GM13977 (cell line): Measurements from ENCODE around the gene ATP11B.
"Not testable (repeated sequence)": the region's sequence is repeated elsewhere in the genome, so short reads cannot be mapped to it uniquely, and the experiment has no call there.

Source experiments
- DNase-seq: peaks from one replicate; pipeline ENCODE4 v3.0.0; 2012; ENCODE audit warnings: low spot score
- in situ Hi-C: fragments of 300-500 bp; cut with MboI; formaldehyde crosslinking; loops from one replicate; pipeline ENCODE4 v1.12.0; 2022; ENCODE audit warnings: low sequenced_read_pairs, low pct_unique_long_range_greater_than_20kb, mixed read lengths, inconsistent platforms; ENCODE audit not compliant: unreplicated experiment
- TF ChIP-seq, protein P1 (sequence below): IDR thresholded peaks from 2 replicates; pipeline ENCODE4 v1.5.1; 2012; ENCODE audit warnings: mild to moderate bottlenecking, control low read depth; ENCODE audit not compliant: insufficient read depth; ENCODE audit errors: extremely low read depth, missing control alignments

ATP11B gene

DNA sequence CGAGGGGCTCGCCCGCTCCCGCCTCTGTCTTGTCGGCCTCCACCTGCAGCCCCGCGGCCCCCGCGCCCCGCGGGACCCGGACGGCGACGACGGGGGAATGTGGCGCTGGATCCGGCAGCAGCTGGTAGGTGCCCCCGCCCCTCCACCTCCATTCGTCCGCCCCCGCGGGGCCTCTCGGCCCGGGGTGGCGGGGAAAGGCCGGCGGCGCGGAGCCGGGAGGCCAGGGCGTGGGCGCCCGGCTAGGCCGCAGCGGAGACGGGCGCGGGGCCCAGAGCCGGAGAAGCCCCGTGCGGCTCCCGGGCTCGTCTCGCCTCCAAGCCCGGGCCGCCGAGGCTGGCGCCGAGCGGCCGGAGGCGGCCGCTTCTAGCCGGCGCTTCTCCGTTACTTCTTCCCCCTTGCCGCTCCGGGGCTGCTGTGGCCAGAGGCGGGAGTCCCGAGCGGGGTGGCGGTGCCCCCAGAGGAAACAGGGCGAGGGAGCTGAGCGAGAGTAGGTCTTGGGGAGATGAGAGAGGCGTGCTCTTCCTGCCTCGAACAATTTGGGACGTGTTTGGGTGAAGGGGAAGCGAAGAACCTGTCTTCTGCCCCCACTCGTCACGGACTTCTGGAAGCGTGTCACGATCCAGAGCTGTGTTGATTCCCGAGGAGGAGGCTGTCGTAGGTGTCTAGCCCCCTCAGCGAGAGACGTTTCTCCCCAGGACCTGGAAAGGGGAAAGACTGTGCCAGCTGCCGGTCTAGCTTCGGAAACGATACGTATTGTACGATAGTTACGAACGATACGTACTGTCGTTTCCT is 555 bp downstream of the ATP11B start:
- in situ Hi-C loops, result no loop called here
- TF ChIP-seq, protein P1, sequence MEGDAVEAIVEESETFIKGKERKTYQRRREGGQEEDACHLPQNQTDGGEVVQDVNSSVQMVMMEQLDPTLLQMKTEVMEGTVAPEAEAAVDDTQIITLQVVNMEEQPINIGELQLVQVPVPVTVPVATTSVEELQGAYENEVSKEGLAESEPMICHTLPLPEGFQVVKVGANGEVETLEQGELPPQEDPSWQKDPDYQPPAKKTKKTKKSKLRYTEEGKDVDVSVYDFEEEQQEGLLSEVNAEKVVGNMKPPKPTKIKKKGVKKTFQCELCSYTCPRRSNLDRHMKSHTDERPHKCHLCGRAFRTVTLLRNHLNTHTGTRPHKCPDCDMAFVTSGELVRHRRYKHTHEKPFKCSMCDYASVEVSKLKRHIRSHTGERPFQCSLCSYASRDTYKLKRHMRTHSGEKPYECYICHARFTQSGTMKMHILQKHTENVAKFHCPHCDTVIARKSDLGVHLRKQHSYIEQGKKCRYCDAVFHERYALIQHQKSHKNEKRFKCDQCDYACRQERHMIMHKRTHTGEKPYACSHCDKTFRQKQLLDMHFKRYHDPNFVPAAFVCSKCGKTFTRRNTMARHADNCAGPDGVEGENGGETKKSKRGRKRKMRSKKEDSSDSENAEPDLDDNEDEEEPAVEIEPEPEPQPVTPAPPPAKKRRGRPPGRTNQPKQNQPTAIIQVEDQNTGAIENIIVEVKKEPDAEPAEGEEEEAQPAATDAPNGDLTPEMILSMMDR, result no peak
- peak; percentile 39 for DNase-seq

DNA sequence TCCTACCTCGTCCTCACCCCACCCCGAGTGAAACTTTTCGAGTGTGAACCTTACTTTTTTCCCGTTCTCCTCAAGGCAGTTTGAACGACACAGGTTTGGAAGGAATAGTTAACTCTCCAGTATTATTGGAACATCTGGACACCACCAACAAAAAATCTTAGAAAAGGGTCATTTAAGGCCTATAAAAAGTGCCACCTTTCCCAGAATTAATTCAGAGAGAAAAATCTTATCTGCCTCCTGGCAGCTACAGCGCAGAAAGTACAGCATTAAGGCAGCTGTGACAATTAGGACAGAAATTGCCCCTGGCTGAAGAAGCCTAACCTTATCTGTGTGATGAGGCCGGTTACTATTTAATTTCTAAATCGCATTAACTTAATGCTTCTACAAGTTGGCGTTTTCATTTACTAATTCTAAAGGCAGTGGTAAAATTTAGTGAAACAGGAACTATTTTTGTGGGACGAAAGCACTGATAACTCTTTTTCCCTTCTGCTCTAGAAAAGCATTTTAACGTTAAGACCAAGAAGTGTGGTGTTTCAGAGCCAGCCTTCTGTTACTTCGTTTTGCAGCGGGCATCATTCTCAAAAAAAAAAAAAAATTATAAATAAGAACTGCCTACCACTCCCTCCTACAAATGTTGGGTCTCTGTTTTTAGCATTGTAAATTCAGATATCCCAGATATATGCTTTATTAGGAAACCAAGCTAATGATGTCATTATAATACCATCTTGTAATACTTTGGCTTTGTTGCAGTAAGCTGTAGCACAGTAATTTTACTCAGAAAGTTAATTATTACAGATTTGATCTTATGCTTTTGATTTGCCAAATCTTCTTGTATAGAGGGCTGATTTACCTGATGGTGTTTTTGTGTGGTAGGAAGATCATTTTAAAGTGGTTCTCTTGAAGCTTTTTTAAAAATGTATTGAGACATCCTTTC is 1.4 kb downstream of the ATP11B start:
- DNase-seq, result no peak
- in situ Hi-C loops, result no loop called here

DNA sequence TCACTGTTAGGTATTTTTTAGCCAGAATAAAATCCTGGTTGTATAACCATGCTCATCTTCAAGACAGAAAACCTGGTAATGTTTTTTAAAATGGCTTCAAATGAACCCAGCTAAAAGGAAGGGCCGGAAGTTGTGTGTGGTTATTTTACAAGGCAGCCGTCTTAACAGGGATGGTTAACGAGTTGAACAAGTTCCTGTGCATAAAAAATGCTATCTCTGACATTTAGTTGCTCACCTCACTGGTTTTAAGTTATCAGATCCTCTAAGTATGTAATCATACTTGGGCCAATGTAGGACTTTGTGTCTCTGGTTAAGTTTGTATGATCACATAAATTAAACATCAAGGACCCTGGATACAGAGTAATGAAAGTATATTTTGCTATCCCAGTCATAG is 2.1 kb downstream of the ATP11B start:
- DNase-seq, result peak; percentile 45
- in situ Hi-C loops, result no loop called here
- TF ChIP-seq, protein P1, result no peak

More for the DNA sequence above, 1.4 kb downstream of the ATP11B start:
- TF ChIP-seq, protein P1, result no peak

DNA sequence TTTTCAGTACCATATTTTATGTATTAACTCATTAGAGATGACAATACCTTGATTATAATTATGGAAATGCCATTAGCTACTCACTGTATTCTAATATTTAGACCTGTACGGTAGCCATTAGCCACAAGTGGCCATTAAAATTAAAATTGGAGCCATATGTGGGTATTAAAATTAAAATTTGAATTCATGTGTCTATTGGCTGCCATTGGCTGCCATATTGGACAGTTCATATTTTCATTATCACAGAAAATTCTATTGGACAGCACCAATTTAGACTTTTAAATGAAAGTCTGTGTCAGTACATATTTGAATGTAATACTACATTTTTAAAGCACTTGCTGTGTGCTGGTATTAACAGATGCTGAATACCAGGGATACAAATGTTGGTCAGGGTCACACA is 3.0 kb downstream of the ATP11B start:
- DNase-seq, result no peak
- in situ Hi-C loops, result no loop called here
- TF ChIP-seq, protein P1, result no peak

DNA sequence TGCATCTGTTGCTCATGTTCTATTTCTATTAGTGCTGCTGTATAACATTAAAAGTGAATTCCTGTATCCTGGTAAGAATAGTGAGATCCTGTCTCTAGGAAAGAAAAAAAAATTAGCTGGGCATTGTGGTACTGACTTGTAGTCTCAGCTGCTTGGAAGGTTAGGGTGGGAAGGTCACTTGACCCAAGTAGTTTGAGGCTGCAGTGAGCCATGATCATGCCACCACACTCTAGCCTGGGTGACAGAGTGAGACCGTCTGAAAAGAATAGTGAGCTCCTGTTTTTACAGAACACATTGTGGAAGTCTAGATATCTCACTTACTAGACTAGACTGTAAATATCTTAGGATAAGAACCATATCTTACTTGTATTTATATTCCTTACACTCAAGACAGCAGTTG is 4.6 kb downstream of the ATP11B start:
- TF ChIP-seq, protein P1, result no peak
- no peak for DNase-seq
- in situ Hi-C loops, result no loop called here

DNA sequence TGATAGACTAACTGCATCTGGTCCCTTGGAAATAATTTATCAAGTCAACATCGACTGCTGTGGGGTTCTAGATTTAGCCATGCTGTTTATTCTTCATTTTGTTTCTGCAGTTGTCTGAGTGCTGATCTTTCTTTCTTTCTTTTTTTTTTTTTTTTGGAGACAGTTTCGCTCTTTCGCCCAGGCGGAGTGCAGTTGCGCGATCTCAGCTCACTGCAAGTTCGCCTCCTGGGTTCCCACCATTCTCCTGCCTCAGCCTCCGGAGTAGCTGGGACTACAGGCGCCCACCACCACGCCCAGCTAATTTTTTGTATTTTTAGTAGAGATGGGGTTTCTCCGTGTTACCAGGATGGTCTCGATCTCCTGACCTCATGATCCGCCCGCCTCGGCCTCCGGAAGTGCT is 5.8 kb downstream of the ATP11B start:
- DNase-seq, in situ Hi-C loops: not testable (repeated sequence)

DNA sequence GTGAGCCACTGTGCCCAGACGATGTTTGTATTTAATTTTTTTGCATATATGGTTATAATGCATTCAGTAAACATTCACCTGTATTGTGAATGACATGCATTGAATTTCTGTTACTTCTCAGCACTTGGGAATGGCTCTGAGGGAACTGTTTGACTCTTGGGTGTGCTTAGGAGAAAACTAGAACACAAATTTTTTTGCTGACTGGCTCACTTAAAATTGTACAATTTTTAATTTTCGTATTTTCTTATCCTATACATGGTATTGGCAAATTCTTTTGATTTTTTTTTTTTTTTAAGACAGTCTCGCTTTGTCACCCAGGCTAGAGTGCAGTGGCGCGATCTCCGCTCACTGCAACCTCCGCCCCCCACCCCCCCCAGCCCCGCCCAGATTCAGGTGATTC is 7.2 kb downstream of the ATP11B start:
- DNase-seq, result no peak
- in situ Hi-C loops, result no loop called here
- TF ChIP-seq, protein P1, result no peak
